Measurements from ENCODE around the gene NOVA1.

GRCh38 chr14:26549571-26549970, 48.3 kb downstream of the NOVA1 start:
- TF ChIP-seq, protein P1, sequence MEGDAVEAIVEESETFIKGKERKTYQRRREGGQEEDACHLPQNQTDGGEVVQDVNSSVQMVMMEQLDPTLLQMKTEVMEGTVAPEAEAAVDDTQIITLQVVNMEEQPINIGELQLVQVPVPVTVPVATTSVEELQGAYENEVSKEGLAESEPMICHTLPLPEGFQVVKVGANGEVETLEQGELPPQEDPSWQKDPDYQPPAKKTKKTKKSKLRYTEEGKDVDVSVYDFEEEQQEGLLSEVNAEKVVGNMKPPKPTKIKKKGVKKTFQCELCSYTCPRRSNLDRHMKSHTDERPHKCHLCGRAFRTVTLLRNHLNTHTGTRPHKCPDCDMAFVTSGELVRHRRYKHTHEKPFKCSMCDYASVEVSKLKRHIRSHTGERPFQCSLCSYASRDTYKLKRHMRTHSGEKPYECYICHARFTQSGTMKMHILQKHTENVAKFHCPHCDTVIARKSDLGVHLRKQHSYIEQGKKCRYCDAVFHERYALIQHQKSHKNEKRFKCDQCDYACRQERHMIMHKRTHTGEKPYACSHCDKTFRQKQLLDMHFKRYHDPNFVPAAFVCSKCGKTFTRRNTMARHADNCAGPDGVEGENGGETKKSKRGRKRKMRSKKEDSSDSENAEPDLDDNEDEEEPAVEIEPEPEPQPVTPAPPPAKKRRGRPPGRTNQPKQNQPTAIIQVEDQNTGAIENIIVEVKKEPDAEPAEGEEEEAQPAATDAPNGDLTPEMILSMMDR (IDR thresholded peaks at IDR 0.05): no peak
- no peak for TF ChIP-seq POLR2A (IDR thresholded peaks at IDR 0.05)

All from esophagus squamous epithelium (tissue), 4 donors.